NCI-H2227 (cell line): ENCODE results near the gene DAB2IP.
"Not testable (repeated sequence)": the region's sequence is repeated elsewhere in the genome, so short reads cannot be mapped to it uniquely, and the experiment has no call there.

Experiments
- DNase-seq: peaks from one replicate; lab custom pipeline; 2025; ENCODE audit not compliant: unreplicated experiment; lab: John Stamatoyannopoulos, UW

DAB2IP gene

DNA sequence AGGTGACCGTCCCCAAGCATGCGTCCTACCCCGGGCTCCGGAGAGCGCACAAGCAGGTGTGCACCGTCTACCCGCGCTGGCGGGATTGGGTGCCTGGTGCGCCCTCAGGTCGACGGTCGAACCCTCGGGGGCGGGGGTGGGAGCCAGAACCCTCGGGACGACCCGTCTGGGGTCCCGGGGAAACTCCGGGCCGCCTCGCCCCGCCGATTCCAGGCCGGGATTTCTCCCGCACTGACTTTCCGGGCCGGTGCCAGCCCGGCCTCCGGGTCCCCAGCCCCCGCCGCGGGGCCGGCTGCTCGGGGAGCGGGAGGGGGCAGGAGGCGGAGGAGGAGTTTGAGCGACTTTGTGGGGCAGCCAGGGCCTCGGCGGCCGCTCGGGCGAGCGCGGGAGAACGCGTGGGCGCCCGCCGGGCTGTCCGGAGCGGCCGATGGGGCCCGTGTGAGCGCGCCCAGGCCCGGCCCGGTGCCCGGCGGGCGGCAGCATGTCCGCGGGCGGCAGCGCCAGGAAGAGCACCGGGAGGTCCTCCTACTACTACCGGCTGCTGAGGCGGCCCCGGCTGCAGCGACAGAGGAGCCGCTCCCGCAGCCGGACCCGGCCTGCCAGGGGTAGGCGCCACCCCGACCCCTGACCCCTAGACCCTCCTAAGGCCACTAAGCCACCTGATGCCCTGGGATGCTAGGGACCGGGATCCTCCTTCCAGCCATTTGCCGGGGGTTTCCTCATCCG lies at the start of gene DAB2IP:
Gene DAB2IP, plus strand, starts transcription at position 340 of the 726 bp plus-strand sequence. Its CDS starts 142 bp downstream, at position 482.
- DNase-seq: peak; percentile 81

DNA sequence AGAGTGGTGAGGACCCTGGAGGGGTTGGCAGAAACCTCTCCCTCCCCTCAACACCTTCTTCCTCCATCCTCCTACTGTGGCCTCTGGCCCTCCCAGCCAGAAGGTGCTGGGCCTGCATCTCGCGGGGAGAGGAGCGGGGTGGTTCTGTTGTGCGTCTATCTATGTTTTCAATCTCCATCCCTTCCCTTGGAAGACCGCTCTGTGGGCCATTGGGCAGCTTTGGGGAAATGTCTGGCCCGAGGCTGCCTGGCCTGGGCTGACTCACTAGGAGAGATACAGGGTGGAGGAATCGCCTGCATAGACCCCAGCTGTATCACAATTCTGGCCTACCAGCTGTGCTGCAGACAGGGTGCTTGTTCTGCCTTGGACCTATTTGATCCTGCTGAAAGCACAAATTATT lies 48.4 kb upstream of the DAB2IP start:
- no peak for DNase-seq

DNA sequence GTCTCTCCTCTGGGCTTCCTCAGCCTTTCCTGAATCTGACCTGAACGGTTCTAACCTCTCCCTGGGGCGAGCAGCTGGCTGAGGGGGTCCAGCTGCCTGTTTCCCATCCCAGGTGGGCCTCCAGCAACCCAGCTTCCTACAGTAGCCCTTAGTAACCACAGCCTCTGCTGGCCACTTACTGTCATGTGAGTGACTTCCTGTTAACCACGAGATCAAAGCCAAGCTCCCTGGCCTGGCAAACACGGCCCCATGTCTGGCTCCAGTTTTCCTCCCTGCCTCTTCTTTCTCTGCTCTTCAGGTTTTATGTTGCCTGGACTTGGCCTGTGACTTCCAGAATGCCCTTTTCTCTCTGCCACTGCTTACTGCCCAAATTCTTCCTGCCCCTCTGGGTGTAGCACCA lies 47.2 kb upstream of the DAB2IP start:
- no peak for DNase-seq

DNA sequence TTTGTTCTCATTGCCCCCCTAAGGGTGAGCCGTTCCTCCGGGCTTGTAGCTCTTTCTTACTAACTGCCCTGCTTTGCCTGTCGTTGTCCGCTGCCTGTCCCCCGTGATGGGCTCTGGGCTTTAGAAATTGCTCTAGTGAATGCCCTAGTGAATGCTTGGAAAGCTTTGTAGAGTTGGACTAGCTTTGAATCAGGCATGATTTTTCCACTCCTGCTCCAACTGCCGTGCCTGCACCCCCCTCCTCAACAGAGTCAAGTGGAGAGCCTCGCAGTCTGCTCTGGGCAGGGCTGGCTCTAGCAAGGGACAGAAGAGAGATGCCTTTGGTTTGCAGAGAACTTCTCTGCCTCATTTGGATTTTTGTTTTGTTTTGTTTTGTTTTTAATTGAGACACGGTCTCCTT lies 46.8 kb upstream of the DAB2IP start:
- DNase-seq: no peak

DNA sequence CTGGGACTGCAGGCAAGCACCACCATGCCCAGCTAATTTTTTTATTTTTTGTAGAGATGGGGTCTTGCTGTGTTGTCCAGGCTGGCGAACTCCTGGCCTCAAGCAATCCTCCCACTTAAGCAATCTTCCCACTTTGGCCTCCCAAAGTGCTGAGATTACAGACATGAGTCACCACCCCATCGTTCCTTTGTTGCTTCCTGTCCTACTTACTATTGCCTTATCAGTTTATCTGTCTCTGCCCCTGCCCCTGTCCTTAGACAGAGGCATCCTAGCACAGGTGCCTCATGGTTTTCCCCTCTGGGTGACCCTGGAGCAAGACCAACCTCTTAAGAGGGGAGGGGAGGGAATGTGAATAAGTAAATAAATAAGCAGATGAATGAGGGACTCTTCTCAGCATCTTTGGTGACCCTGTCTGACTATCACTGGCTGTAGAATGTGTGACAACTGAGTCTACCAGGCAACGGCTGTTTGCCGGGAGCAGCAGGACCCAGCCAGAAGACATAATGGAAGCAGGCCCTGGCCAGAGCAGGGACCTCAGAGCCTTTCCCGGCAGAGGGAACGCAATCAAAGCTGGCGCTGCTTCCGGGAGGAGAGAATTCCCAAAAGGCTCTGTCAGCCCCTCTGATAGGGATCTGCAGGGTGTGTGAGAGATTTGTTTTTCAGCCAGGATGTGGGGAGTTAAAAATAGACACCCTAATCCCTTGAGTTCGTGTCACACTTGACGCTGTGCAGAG lies 43.8 kb upstream of the DAB2IP start:
- DNase-seq: peak; percentile 46

DNA sequence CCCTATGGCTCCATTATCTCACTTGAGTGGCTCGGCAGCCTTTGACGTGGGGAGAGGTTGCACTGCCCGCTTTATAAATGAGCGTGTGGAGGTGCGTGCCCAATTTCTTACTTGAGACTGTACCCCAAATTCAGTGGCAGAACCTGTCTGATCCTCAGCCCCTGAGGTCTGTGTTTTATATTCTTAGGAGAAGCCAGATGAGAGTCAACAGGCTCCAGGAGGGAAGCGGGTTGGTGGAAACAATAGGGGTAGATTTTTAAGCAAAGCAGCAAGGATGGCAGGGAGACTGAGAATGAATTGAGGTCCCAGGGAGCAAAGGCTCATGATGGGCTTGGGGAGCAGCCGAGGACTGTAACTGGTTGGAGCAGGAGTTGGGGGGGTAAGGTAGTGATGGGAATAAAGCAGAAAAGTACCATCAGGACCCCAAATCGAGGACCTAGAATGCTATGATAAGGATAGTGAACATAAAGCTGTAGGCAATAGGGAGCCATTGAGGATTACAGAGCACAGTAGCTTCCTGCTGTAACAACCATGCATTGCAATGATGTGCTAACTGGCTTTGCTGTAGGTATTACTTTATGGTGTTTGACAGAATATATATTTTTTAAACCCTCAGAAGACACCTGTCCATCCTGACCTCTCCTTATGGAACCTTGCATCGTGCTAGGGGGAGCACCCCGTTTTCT lies 43.1 kb upstream of the DAB2IP start:
- no peak for DNase-seq

DNA sequence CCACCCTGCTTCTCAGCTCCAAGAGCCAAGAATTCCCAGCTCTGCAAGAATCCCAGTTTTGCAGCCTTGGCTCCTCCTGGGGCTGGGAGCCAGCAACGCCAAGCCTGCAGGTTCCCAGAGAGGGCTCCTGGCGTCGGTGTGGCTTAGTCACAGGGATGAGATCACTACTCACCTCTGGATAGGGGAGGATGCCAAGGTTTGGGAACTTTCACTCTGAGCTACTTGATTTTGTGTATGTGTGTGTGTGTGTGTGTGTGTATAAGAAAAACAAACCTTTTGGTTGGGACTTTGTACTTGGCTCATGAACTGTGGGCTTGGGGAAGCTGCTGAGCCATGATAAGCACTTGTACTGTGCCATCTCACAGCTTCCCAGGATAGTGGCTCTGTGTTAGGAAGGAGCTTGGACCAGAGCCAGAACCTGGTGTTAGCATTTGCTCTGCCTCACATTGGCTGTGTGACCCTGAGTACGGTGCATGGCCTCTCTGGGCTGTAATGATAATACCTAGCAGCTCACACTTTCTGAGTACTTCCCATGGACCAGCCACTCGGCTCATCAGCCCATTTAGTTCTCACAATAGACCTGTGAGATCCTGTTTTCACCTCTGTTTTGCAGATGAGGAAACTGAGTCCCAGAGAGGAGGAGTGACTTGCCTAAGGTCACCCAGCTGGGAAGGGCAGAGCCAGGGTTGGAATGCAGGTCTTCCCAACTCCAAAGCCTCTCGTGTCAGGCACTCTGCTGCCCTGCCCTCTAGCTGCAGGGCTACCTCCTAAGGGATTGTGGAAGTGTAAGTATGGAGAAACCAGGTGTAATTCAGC lies 41.4 kb upstream of the DAB2IP start:
- DNase-seq: no peak

DNA sequence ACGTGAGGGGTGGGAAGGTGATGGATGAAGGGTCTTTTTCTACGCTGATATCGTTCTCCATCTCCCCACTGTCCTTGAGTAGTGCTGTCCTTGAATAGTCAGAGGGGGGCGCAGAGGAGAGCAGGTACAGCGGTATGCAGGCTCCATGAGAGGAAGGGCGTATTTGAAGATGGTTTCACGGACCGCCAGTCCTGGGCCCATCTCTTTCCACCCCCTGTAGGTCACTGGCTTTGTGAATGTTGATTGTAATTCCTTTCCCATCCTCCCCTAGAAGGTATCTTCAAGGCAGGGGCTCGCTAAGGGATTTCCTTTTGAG lies 40.8 kb upstream of the DAB2IP start:
- DNase-seq: no peak

DNA sequence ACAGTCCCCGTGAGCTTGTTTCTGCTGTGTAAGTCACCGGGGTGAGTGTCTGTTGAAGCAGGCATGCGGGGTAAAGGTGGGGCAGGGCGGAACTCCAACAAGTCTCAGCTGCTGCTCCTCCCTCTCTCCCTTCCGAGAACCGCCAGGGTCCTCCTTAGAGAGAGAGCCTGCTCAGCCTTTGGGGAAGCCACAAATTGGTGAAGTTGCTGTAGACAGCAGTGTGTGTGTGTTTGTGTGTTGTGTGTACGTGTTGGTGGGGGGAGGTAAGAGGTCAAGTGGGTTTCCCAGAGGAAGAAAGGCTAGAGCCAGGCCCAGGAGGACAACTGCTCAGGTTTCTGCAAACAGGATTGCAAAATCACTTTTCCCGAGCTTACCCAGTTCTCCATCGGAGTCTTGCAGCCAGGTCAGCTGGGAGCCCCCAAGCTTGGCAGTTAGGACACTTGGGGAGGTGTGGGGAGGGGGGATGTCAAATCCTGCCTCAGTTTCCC lies 38.9 kb upstream of the DAB2IP start:
- peak; percentile 4 for DNase-seq

DNA sequence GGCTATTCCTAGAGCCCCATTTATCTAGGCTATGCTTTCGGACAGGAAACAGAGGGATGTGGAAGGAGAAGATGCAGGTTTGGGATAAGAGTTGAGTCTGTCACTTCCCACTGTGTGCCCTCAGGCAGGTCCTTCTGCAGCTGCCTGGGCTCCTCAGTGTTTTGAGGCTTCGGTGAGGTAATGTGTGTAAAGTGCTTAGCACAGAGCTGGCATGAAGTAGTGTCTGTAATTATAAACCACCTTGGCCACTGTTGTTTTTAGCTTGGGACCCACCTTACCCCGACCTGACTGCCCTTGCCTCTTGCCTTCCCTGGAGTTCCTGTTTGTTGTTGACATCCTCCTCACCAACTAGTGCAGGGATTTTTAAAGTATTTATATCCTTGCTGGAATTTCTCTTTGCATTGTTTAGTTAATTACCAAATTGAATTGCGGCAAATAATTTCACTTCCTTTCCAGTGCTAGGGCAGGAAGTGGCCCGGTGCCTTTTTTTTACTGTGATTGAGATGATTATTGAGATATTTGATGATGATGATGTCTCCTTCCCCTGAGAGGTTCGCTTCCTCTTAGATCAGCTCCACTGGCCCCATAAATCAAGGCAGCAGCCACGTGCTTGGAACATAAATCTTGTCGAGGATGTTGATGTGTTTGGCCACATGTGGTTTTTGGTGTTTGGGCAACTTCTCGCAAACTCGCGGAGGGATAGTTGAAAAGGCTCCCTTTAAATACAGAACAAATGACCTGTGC lies 38.3 kb upstream of the DAB2IP start:
- peak; percentile 4 for DNase-seq

DNA sequence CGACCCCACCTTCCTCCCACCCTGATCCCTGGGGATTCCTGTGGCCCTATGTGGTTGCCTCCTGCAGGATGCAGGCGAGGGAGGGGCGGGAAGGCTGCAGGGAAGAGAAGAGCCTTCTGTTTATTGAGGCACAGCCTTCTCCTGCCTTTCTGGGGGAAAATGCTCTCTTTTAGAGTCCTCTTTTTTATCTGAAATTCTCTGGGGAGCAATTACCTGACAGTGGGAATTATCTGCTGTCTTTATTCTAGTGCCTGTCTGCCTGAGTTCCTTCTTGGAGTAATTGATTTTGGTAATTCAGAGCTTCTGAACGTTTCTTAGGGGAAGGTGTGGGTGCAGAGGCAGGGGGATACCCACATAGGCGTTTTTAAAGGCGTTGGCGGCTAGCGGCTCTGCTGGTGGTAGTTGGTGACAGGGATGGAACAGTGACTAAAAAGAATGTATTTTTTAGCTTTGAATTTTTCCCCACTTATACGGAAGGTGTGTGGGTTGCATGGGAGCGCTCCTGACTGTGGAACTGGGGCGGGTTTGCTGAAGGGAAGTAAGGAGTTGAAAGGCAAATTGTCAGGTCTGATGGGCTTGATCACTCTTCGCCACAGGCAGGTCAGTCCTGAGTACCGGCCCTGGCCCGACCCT lies 35.2 kb upstream of the DAB2IP start:
- DNase-seq: peak; percentile 10

DNA sequence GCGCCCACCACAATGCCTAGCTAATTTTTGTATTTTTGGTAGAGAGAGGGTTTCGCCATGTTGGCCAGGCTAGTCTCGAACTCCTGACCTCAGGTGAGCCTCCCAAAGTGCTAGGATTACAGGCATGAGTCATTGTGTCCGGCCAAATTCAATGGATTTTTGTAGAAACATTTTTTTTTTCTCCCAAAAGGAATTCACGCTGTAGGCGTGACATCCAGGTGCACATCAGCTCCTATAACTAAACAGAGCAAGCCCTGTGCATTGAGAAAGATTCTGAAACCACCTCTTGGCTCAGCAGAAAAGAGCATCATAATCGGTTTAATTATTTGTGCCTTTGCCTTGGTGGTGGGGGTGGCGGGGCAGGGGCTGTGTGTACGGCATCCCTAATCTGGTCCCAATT lies 32.9 kb upstream of the DAB2IP start:
- no peak for DNase-seq

DNA sequence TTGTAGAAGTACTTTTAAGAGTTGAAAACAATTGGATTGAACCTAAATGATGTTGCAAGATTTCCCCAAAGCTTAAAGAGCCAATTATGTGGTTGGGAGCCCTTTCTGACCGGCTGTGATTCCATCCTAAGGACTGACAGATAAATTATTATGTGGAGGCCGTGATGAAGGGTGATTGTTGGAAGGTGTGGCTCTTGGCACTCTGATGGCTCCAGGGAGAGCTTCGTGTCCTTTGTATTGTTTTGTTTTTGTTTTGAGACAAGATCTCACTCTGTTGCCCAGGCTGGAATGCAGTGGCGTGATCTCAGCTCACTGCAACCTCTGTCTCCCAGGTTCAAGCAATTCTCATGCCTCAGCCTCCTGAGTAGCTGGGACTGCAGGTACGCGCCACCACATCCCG lies 32.5 kb upstream of the DAB2IP start:
- DNase-seq: peak; percentile 53

DNA sequence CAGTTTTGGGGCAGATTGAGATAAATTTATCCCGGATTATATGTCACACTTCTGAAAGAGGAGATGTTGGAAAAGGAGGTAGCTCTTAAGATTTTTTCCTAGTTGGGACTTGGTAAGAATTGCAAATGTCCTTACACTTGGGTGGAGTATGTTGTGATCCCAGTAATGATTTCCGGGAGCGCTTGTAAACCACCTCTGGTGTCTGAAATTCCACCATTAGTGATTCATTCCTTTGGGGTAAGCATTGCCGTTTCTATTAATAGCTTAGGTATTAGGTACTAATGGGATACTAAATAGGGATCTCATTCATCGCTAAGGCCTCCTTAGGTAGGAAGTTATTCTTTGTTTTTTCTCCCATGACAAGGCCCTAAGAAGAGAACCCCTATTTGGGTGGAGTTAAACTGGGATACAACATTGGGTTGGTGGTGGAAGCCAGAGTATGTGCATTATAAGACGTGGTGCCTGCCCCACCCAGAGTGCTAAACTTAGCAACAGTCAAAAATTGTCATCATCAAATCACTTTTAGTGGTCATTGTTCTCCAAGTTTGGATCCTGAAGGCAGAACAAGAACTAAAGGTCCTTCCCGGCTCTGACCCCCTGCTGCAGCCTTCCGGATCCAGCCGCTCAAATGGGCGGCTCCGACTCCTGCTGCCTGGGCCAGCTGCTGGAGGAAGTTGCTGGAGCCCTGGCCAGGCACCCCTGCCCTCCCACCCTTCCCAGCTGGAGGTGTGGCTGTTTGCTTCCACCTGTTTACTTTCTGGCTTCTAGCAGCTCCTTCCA lies 31.7 kb upstream of the DAB2IP start:
- no peak for DNase-seq

DNA sequence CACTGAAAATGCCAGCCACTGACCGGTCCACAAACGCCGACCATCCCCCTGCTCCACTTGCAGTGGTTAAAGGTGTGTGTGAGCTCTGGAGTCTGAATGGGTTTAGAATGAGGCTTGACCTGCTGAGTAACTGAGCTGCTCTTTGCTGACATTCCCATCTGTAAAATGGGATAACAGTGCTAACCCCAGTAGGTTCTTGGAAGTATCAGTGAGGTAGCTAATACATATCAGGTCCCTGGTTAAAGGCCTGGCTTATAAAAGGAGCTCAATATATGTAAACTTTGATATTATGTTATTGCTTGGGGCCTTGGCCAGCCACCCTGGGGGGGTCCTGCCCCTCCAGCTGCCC lies 31.1 kb upstream of the DAB2IP start:
- DNase-seq: no peak

DNA sequence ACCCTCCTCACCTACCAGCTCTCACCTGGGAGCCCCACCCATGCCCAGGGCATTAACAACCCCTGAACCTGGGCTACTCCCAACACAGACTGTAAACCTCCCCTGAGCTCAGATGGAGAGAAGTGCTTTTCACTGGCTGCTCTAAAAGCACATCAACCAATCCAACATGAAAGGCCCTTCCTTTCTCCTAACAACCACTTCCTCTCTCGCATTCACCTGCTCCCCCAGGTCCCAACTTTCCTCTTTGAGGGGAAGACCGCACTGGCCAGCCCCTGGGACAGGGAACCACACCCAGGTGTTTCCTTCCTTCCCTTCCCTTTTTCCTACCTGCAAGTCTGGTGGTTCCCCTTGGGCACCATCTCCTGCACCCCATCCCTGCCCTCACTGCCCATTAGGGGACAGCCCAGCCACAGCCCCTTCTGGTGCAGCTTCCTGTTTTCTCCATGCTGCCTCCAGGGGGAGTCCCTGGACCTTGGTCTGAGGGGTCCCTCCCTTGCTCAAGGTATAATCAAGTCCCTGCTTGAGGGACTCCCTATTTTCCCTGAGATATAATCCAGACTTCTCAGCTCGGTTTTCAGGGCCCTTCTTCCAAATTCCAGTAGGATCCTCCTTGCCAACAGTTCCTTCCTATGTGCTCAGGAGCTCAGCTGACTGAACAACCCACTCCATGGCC lies 30.5 kb upstream of the DAB2IP start:
- peak; percentile 17 for DNase-seq

DNA sequence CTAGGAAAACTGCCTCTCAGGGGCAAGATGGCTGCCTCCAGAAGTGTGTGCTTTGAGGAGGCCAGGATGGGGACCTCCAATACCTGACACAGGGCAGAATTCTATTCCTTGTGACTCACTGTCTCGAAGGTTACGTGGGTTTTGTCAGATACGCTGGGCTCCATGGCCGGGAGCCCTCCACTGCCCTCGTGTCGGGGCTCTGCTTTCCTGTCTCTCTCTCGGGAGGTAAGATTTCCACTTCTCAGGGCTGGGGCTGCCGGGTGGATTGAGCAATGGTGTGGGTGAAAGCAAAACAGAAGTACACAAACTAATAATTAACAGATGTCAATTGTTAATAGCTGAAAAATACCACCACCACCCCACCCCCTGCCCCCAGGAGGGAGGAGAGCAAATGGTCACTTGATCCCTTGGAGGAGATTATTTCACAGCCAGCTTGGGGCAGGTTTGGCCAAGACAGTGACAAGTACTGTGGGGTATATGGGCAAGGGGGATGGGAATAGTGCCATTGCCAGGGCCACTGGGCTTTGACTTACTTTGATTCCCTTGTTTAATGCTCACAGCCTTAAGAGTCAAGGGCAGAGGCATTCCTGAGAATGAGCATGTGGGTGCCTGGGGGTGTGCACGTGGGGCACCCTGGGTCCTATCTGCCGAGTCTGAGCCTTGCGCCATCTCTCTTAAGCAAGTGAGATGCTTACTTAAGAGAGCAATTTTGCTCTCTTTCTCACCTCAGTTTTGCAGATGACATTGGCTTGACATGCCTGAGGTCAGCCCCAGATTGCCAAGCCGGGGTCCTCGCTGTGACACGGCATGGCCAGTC lies 28.8 kb upstream of the DAB2IP start:
- no peak for DNase-seq

DNA sequence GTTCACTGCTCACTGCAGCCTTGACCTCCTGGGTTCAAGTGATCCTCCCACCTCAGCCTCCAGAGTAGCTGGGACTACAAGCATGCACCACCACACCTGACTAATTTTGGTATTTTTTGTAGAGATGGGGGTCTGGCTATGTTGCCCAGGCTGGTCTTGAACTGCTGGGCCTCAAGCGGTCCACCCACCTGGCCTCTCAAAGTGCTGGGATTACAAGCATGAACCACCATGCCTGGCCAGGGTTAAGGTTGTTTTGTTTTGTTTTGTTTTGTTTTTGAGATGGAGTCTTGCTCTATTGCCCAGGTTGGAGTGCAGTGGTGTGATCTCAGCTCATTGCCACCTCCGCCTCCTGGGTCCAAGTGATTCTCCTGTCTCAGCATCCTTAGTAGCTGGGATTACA lies 28.0 kb upstream of the DAB2IP start:
- DNase-seq: not testable (repeated sequence)
